MM.1S (cell line): ENCODE data around the gene GAK.

Experiments
- DNase-seq: peaks from one replicate; pipeline ENCODE4 v3.0.0-alpha.2; 2015
- H2AFZ ChIP-seq: fragments of 300-600 bp; sonication (generic); 2 replicates; pipeline ENCODE4 v1.6.0; 2016; ENCODE audit warnings: antibody characterized with exemption, low read length
- H3F3A ChIP-seq: fragments of 300-600 bp; sonication (generic); 2 replicates; pipeline ENCODE4 v1.6.1; 2016; ENCODE audit warnings: mild to moderate bottlenecking, antibody characterized with exemption, low read length, moderate library complexity, mixed read lengths; ENCODE audit not compliant: insufficient read depth
- H3K27ac ChIP-seq: fragments of 300-600 bp; sonication (generic); 2 replicates; pipeline ENCODE4 v1.5.1; 2016; ENCODE audit warnings: mild to moderate bottlenecking, low read length
- H3K27me3 ChIP-seq: fragments of 300-600 bp; sonication (generic); replicated peaks from 2 replicates; pipeline ENCODE4 v1.6.0; 2016; ENCODE audit warnings: low read length; ENCODE audit not compliant: insufficient read depth
- H3K36me3 ChIP-seq: fragments of 300-600 bp; sonication (generic); replicated peaks from 2 replicates; pipeline ENCODE4 v1.6.1; 2016; ENCODE audit warnings: mild to moderate bottlenecking, low read length, mixed read lengths; ENCODE audit not compliant: insufficient read depth
- H3K4me1 ChIP-seq: fragments of 300-600 bp; sonication (generic); 2 replicates; pipeline ENCODE4 v1.6.1; 2016; ENCODE audit warnings: low read length, mixed read lengths
- H3K4me2 ChIP-seq: fragments of 300-600 bp; sonication (generic); 2 replicates; pipeline ENCODE4 v1.6.0; 2016; ENCODE audit warnings: low read depth, low read length
- H3K4me3 ChIP-seq: fragments of 300-600 bp; sonication (generic); 2 replicates; pipeline ENCODE4 v1.5.1; 2016; ENCODE audit warnings: low read length, mixed read lengths
- H3K79me2 ChIP-seq: fragments of 300-600 bp; sonication (generic); 2 replicates; pipeline ENCODE4 v1.6.1; 2016; ENCODE audit warnings: mixed run types, low read length, mixed read lengths
- H3K9ac ChIP-seq: fragments of 300-600 bp; sonication (generic); 2 replicates; pipeline ENCODE4 v1.6.1; 2016; ENCODE audit warnings: low read length, mixed read lengths
- H3K9me2 ChIP-seq: fragments of 300-600 bp; sonication (generic); replicated peaks from 2 replicates; pipeline ENCODE4 v1.6.1; 2016; ENCODE audit warnings: mild to moderate bottlenecking, low read length, mixed read lengths; ENCODE audit not compliant: insufficient read depth
- H3K9me3 ChIP-seq: fragments of 300-600 bp; sonication (generic); replicated peaks from 2 replicates; pipeline ENCODE4 v1.6.1; 2016; ENCODE audit warnings: mild to moderate bottlenecking, low read length, mixed read lengths; ENCODE audit not compliant: insufficient read depth
- H4K20me1 ChIP-seq: fragments of 300-600 bp; sonication (generic); 2 replicates; pipeline ENCODE4 v1.6.1; 2016; ENCODE audit warnings: mild to moderate bottlenecking, low read length, moderate library complexity, mixed read lengths; ENCODE audit not compliant: insufficient read depth
- CTCF ChIP-seq: fragments of 300-600 bp; sonication (generic); IDR thresholded peaks from 2 replicates; pipeline ENCODE4 v1.5.1; 2016; ENCODE audit warnings: antibody characterized with exemption, low read length, mixed read lengths
- EZH2 ChIP-seq: fragments of 300-600 bp; sonication (generic); optimal IDR thresholded peaks from 2 replicates; pipeline ENCODE3; 2017; ENCODE audit warnings: low read depth, mild to moderate bottlenecking, antibody characterized with exemption, low read length, mixed read lengths
- EZH2phosphoT487 ChIP-seq: fragments of 300-600 bp; sonication (generic); IDR thresholded peaks from 2 replicates; pipeline ENCODE4 v1.6.1; 2018; ENCODE audit warnings: antibody characterized with exemption, low read length

Gene GAK

GRCh38 chr4:876780-877179 is 55.3 kb downstream of the GAK start:
- H3K27ac ChIP-seq: no peak overlapping the region
- no peak overlapping the region for H2AFZ ChIP-seq
- no peak overlapping the region for H3K4me3 ChIP-seq
- no peaks in the 10 kb centered on the region for H4K20me1 ChIP-seq
- no peaks in the 10 kb centered on the region for H3K27me3 ChIP-seq
- TF ChIP-seq EZH2 (no peak), EZH2phosphoT487 (no peak), CTCF (no peak)
- H3F3A ChIP-seq: no peaks in the 10 kb centered on the region
- H3K9me3 ChIP-seq: no peaks in the 10 kb centered on the region
- H3K9me2 ChIP-seq: no peaks in the 10 kb centered on the region
- H3K9ac ChIP-seq: no peak overlapping the region
- no peaks in the 10 kb centered on the region for H3K79me2 ChIP-seq
- no peak for DNase-seq
- no peaks in the 10 kb centered on the region for H3K4me1 ChIP-seq
- H3K36me3 ChIP-seq: peaks cover 20% of the 10 kb centered on the region
- no peak overlapping the region for H3K4me2 ChIP-seq

GRCh38 chr4:875818-876423 is 56.2 kb downstream of the GAK start:
- Histone ChIP-seq H3K9me3 (no peaks in the 10 kb centered on the region), H3K79me2 (no peaks in the 10 kb centered on the region), H3F3A (no peaks in the 10 kb centered on the region), H3K27me3 (no peaks in the 10 kb centered on the region), H3K9me2 (no peaks in the 10 kb centered on the region), H3K4me2 (no peak overlapping the region), H3K27ac (no peak overlapping the region), H3K9ac (no peak overlapping the region), H3K4me1 (no peaks in the 10 kb centered on the region), H3K36me3 (peaks cover 20% of the 10 kb centered on the region), H2AFZ (no peak overlapping the region), H3K4me3 (no peak overlapping the region), H4K20me1 (no peaks in the 10 kb centered on the region)
- no peak for DNase-seq
- TF ChIP-seq EZH2: no peak
- no peak for TF ChIP-seq EZH2phosphoT487
- TF ChIP-seq CTCF: no peak

- H3K79me2 ChIP-seq: no peaks in the 10 kb centered on the region
- H2AFZ ChIP-seq: no peak overlapping the region
- H3K4me3 ChIP-seq: no peak overlapping the region
- DNase-seq: no peak
- no peak overlapping the region for H3K27ac ChIP-seq
- H3F3A ChIP-seq: no peaks in the 10 kb centered on the region
- H3K4me1 ChIP-seq: no peaks in the 10 kb centered on the region
- no peaks in the 10 kb centered on the region for H4K20me1 ChIP-seq
- no peaks in the 10 kb centered on the region for H3K27me3 ChIP-seq
- H3K9me3 ChIP-seq: no peaks in the 10 kb centered on the region
- no peak overlapping the region for H3K9ac ChIP-seq
- no peak overlapping the region for H3K4me2 ChIP-seq
- H3K9me2 ChIP-seq: no peaks in the 10 kb centered on the region
- peaks cover 20% of the 10 kb centered on the region for H3K36me3 ChIP-seq
- no peak for TF ChIP-seq CTCF
- no peak for TF ChIP-seq EZH2
- no peak for TF ChIP-seq EZH2phosphoT487
Measured at GRCh38 chr4:874971-875817, 56.9 kb downstream of the GAK start.
